Lower leg skin (tissue), 4 donors: ENCODE data around the gene SUFU. TPM values are rescaled to one million over a fixed set of nuclear protein-coding genes. Genes with fewer than 3 reads are reported as not detected.
A peak's percentile ranks its signal among the peaks of the same experiment; 100 is the strongest.
"Not testable (repeated sequence)": the region's sequence is repeated elsewhere in the genome, so short reads cannot be mapped to it uniquely, and the experiment has no call there.

Source experiments
- DNase-seq, 2 donors: peaks; one replicate each; pipeline ENCODE4 v3.0.0-alpha.2; 2019; ENCODE audit warnings: low spot score in 2 of 2
- H3K4me3 ChIP-seq: fragments of 200-600 bp; sonication (generic); 2 replicates; pipeline ENCODE4 v1.5.1; 2017; ENCODE audit warnings: mild to moderate bottlenecking, low read depth; ENCODE audit not compliant: poor library complexity, severe bottlenecking
- CTCF ChIP-seq, 3 donors: fragments of 450-650 bp; IDR thresholded peaks; one replicate each; pipeline ENCODE4 v1.5.1; 2016; ENCODE audit warnings: antibody characterized with exemption in 3 of 3, mild to moderate bottlenecking in 3 of 3, moderate library complexity in 2 of 3
- POLR2A ChIP-seq, 2 donors: fragments of 450-650 bp; IDR thresholded peaks; one replicate each; pipeline ENCODE4 v1.6.1; 2016 to 2017; ENCODE audit warnings: antibody characterized with exemption in 2 of 2, mild to moderate bottlenecking in 1 of 2, moderate library complexity in 1 of 2
- WGBS, 2 donors: methylation state at CpG; one replicate each; pipeline ENCODE4 v1.1.5; 2018; 5-methylcytosine and 5-hydroxymethylcytosine counted together
- intact Hi-C: fragments of 100-400 bp; cut with DNase I; formaldehyde crosslinking; loops from one replicate; pipeline ENCODE4 v1.15.0; 2023; ENCODE audit warnings: low total_unique reads
- total RNA-seq, 4 donors: library from RNA; depleted of rRNA; stranded (reverse); fragments of >200 nt; gene quantifications; one replicate each; pipeline ENCODE4 v1.1.0, GENCODE V29; 2016

SUFU gene
- total RNA-seq, 4 donors from 2014 or later: 15.8 to 19.8 (median 18.0) TPM

- TF ChIP-seq POLR2A (IDR thresholded peaks at IDR 0.05) (no peak), CTCF (IDR thresholded peaks at IDR 0.05) (no peak)
- DNase-seq: peak in 1 of 2 donors; percentile 57
- WGBS, 2 donors: 73 to 85% methylated on average over 7 of the region's 7 CpGs
- no peak overlapping the region for H3K4me3 ChIP-seq
- intact Hi-C loops: no loop called here
These were observed 19.7 kb downstream of the SUFU start for GRCh38 chr10:102523250-102524029.

GRCh38 chr10:102524746-102525145 is 21.0 kb downstream of the SUFU start:
- no peak for TF ChIP-seq POLR2A (IDR thresholded peaks at IDR 0.05)
- no peak for TF ChIP-seq CTCF (IDR thresholded peaks at IDR 0.05)
- 83 to 85% methylated on average over 4 of the region's 4 CpGs for WGBS, 2 donors
- DNase-seq: no peak
- H3K4me3 ChIP-seq: no peak overlapping the region
- intact Hi-C loops: no loop called here

GRCh38 chr10:102527546-102527945 is 23.8 kb downstream of the SUFU start:
- intact Hi-C loops: no loop called here
- TF ChIP-seq POLR2A (IDR thresholded peaks at IDR 0.05) (no peak), CTCF (IDR thresholded peaks at IDR 0.05) (no peak)
- WGBS, 2 donors: 81 to 91% methylated on average over 2 of the region's 2 CpGs
- no peak for DNase-seq
- no peak overlapping the region for H3K4me3 ChIP-seq

- 90 to 94% methylated on average over 13 of the region's 13 CpGs for WGBS, 2 donors
- intact Hi-C loops: no loop called here
- DNase-seq: no peak
- TF ChIP-seq CTCF (IDR thresholded peaks at IDR 0.05): no peak
- no peak for TF ChIP-seq POLR2A (IDR thresholded peaks at IDR 0.05)
- H3K4me3 ChIP-seq: no peak overlapping the region
These were observed 30.6 kb downstream of the SUFU start for GRCh38 chr10:102534333-102534732.

- 91 to 93% methylated on average over 9 of the region's 9 CpGs for WGBS, 2 donors
- DNase-seq, H3K4me3 ChIP-seq, intact Hi-C loops: not testable (repeated sequence)
These were observed 31.2 kb downstream of the SUFU start for GRCh38 chr10:102534966-102535365.

- intact Hi-C loops: no loop called here
- H3K4me3 ChIP-seq: no peak overlapping the region
- no peak for TF ChIP-seq CTCF (IDR thresholded peaks at IDR 0.05)
- TF ChIP-seq POLR2A (IDR thresholded peaks at IDR 0.05): no peak
- no peak for DNase-seq
- WGBS, 2 donors: 92 to 97% methylated on average over 7 of the region's 7 CpGs
These were observed 31.8 kb downstream of the SUFU start for GRCh38 chr10:102535481-102536147.
